WERI-Rb-1 (cell line): ENCODE data around the gene EGF.
A peak's percentile ranks its signal among the peaks of the same experiment; 100 is the strongest.
"Not testable (repeated sequence)": the region's sequence is repeated elsewhere in the genome, so short reads cannot be mapped to it uniquely, and the experiment has no call there.

Source experiments
- DNase-seq: peaks from one replicate; pipeline ENCODE4 v3.0.0-alpha.2; 2020
- H3K27ac ChIP-seq: fragments of 250-450 bp; sonication (Bioruptor Pico); 2 replicates; pipeline ENCODE4 v1.5.1; 2020; ENCODE audit warnings: mild to moderate bottlenecking, moderate library complexity
- H3K27me3 ChIP-seq: fragments of 250-450 bp; sonication (Bioruptor Pico); 2 replicates; pipeline ENCODE4 v1.5.1; 2021; ENCODE audit warnings: mild to moderate bottlenecking, low read depth, moderate library complexity; ENCODE audit not compliant: insufficient read depth, severe bottlenecking
- H3K36me3 ChIP-seq: fragments of 250-450 bp; sonication (Bioruptor Pico); 2 replicates; pipeline ENCODE4 v1.5.1; 2020; ENCODE audit warnings: mild to moderate bottlenecking, moderate library complexity
- H3K4me3 ChIP-seq: 2 replicates; pipeline ENCODE4 v1.5.1; 2011; ENCODE audit warnings: low read depth, mild to moderate bottlenecking, control low read depth, low read length
- H3K9me3 ChIP-seq: fragments of 250-450 bp; sonication (Bioruptor Pico); 2 replicates; pipeline ENCODE4 v1.5.1; 2021; ENCODE audit warnings: mild to moderate bottlenecking, moderate library complexity; ENCODE audit not compliant: severe bottlenecking
- CTCF ChIP-seq: IDR thresholded peaks from 2 replicates; pipeline ENCODE4 v1.5.1; 2011; ENCODE audit warnings: low read depth, mild to moderate bottlenecking, control low read depth, inconsistent platforms, low read length

The EGF gene

GRCh38 chr4:109930464-109930863, 17.8 kb downstream of the EGF start:
- Histone ChIP-seq H3K27ac (no peak overlapping the region), H3K36me3 (no peaks in the 10 kb centered on the region), H3K4me3 (no peak overlapping the region), H3K9me3 (peaks cover 3% of the 10 kb centered on the region), H3K27me3 (no peaks in the 10 kb centered on the region)
- no peak for DNase-seq
- TF ChIP-seq CTCF: no peak

- no peaks in the 10 kb centered on the region for H3K36me3 ChIP-seq
- no peak overlapping the region for H3K27ac ChIP-seq
- peaks cover 3% of the 10 kb centered on the region for H3K9me3 ChIP-seq
- no peaks in the 10 kb centered on the region for H3K27me3 ChIP-seq
- DNase-seq: no peak
- no peak overlapping the region for H3K4me3 ChIP-seq
- no peak for TF ChIP-seq CTCF
These were observed 18.2 kb downstream of the EGF start for GRCh38 chr4:109930872-109931271.

- Histone ChIP-seq H3K27me3 (no peaks in the 10 kb centered on the region), H3K36me3 (no peaks in the 10 kb centered on the region), H3K4me3 (no peak overlapping the region), H3K27ac (no peak overlapping the region), H3K9me3 (peaks cover 3% of the 10 kb centered on the region)
- DNase-seq: no peak
- peak; percentile 41 for TF ChIP-seq CTCF
These were observed 18.6 kb downstream of the EGF start for GRCh38 chr4:109931318-109931717.

- H3K27me3 ChIP-seq, H3K27ac ChIP-seq, H3K36me3 ChIP-seq, H3K9me3 ChIP-seq, DNase-seq, H3K4me3 ChIP-seq: not testable (repeated sequence)
These were observed 24.7 kb downstream of the EGF start for GRCh38 chr4:109937352-109937751.

- Histone ChIP-seq H3K27ac (no peak overlapping the region), H3K9me3 (peaks cover 6% of the 10 kb centered on the region), H3K4me3 (no peak overlapping the region), H3K36me3 (no peaks in the 10 kb centered on the region), H3K27me3 (no peaks in the 10 kb centered on the region)
- TF ChIP-seq CTCF: no peak
- DNase-seq: no peak
These were observed 26.5 kb downstream of the EGF start for GRCh38 chr4:109939190-109939589.

GRCh38 chr4:109942292-109942926, 29.7 kb downstream of the EGF start:
- peaks cover 3% of the 10 kb centered on the region for H3K9me3 ChIP-seq
- no peak overlapping the region for H3K4me3 ChIP-seq
- H3K27me3 ChIP-seq: no peaks in the 10 kb centered on the region
- no peaks in the 10 kb centered on the region for H3K36me3 ChIP-seq
- H3K27ac ChIP-seq: no peak overlapping the region
- TF ChIP-seq CTCF: no peak
- no peak for DNase-seq
